Astrocyte (in vitro differentiated cells and primary cell): ENCODE results near the gene C1S. TPM values are rescaled to one million over a fixed set of nuclear protein-coding genes. Genes with fewer than 3 reads are reported as not detected.

Source experiments
- DNase-seq: peaks from one replicate; pipeline ENCODE4 v3.0.0-alpha.2; 2010; ENCODE audit warnings: low read depth
- FAIRE-seq: peaks from 2 replicates; lab custom pipeline; 2011; peaks lifted over from hg19 to GRCh38; lab: Jason Lieb, UNC
- H2AFZ ChIP-seq: 2 replicates; pipeline ENCODE4 v1.6.0; 2012; ENCODE audit warnings: low read depth, low read length, inconsistent platforms
- H3K27ac ChIP-seq: 2 replicates; pipeline ENCODE4 v1.5.1; 2011; ENCODE audit warnings: low read depth, low read length, inconsistent platforms
- H3K27me3 ChIP-seq: 2 replicates; pipeline ENCODE4 v1.6.0; 2011; ENCODE audit warnings: low read length, inconsistent platforms; ENCODE audit not compliant: insufficient read depth
- H3K36me3 ChIP-seq: 2 replicates; pipeline ENCODE4 v1.5.1; 2011; ENCODE audit warnings: low read length, inconsistent platforms; ENCODE audit not compliant: insufficient read depth
- H3K4me1 ChIP-seq: 2 replicates; pipeline ENCODE4 v1.5.1; 2011; ENCODE audit warnings: low read length, inconsistent platforms; ENCODE audit not compliant: insufficient read depth
- H3K4me2 ChIP-seq: 2 replicates; pipeline ENCODE4 v1.6.0; 2012; ENCODE audit warnings: low read length, inconsistent platforms
- H3K4me3 ChIP-seq: 2 replicates; pipeline ENCODE4 v1.5.1; 2011; ENCODE audit warnings: low read depth, mild to moderate bottlenecking, low read length, inconsistent platforms; ENCODE audit not compliant: insufficient read depth
- H3K79me2 ChIP-seq: 2 replicates; pipeline ENCODE4 v1.6.0; 2012; ENCODE audit warnings: mild to moderate bottlenecking, low read length, inconsistent platforms; ENCODE audit not compliant: insufficient read depth
- H3K9ac ChIP-seq: 2 replicates; pipeline ENCODE4 v1.6.0; 2012; ENCODE audit warnings: mild to moderate bottlenecking, low read length, inconsistent platforms
- H3K9me3 ChIP-seq: 2 replicates; pipeline ENCODE4 v1.5.1; 2012; ENCODE audit warnings: low read depth, mild to moderate bottlenecking, low read length, inconsistent platforms; ENCODE audit not compliant: insufficient read depth
- H4K20me1 ChIP-seq: 2 replicates; pipeline ENCODE4 v1.6.0; 2012; ENCODE audit warnings: low read length, inconsistent platforms; ENCODE audit not compliant: insufficient read depth
- H3K27ac Mint-ChIP-seq: one replicate; pipeline ENCODE4 v1.8.0; 2021; ENCODE audit warnings: mild to moderate bottlenecking, mixed read lengths; ENCODE audit not compliant: unreplicated experiment
- H3K27me3 Mint-ChIP-seq: one replicate; pipeline ENCODE4 v1.8.0; 2021; ENCODE audit warnings: low read depth, mixed read lengths; ENCODE audit not compliant: unreplicated experiment
- H3K36me3 Mint-ChIP-seq: one replicate; pipeline ENCODE4 v1.8.0; 2021; ENCODE audit warnings: low read depth, mixed read lengths; ENCODE audit not compliant: unreplicated experiment
- H3K4me1 Mint-ChIP-seq: one replicate; pipeline ENCODE4 v1.8.0; 2021; ENCODE audit warnings: low read depth, mixed read lengths; ENCODE audit not compliant: unreplicated experiment
- H3K4me3 Mint-ChIP-seq: one replicate; pipeline ENCODE4 v1.8.0; 2021; ENCODE audit warnings: mild to moderate bottlenecking, moderate library complexity, mixed read lengths; ENCODE audit not compliant: unreplicated experiment
- H3K9me3 Mint-ChIP-seq: one replicate; pipeline ENCODE4 v1.8.0; 2021; ENCODE audit warnings: mild to moderate bottlenecking, mixed read lengths; ENCODE audit not compliant: unreplicated experiment
- CTCF ChIP-seq: IDR thresholded peaks from 2 replicates; pipeline ENCODE4 v1.5.1; 2011; ENCODE audit warnings: low read depth, mild to moderate bottlenecking, inconsistent platforms, low read length, moderate library complexity; ENCODE audit not compliant: insufficient read depth
- EZH2 ChIP-seq: IDR thresholded peaks from 2 replicates; pipeline ENCODE4 v1.6.1; 2012; ENCODE audit warnings: mild to moderate bottlenecking, low read length, inconsistent platforms; ENCODE audit not compliant: insufficient read depth
- total RNA-seq: library from RNA; stranded (reverse); gene quantifications from 2 replicates; pipeline ENCODE4 v1.2.1, GENCODE V29; 2021

C1S gene
- total RNA-seq, 1 donor from 2014 or later = 5.2 TPM

- Histone ChIP-seq H3K27ac (no peak overlapping the region), H3K27me3 (no peaks in the 10 kb centered on the region), H4K20me1 (peaks cover 7% of the 10 kb centered on the region), H3K4me3 (peak overlapping the region; percentile 90), H3K36me3 (peaks cover 3% of the 10 kb centered on the region), H3K4me2 (peak overlapping the region; percentile 96), H3K4me1 (no peaks in the 10 kb centered on the region), H3K9ac (peak overlapping the region; percentile 82), H3K79me2 (peaks cover 3% of the 10 kb centered on the region), H2AFZ (no peak overlapping the region), H3K9me3 (no peaks in the 10 kb centered on the region)
- no peaks in the 10 kb centered on the region for H3K27me3 Mint-ChIP-seq
- peaks cover 3% of the 10 kb centered on the region for H3K4me1 Mint-ChIP-seq
- no peaks in the 10 kb centered on the region for H3K9me3 Mint-ChIP-seq
- DNase-seq (no peak), FAIRE-seq (no peak)
- no peak overlapping the region for H3K27ac Mint-ChIP-seq
- TF ChIP-seq CTCF (no peak), EZH2 (no peak)
- H3K36me3 Mint-ChIP-seq = peaks cover 2% of the 10 kb centered on the region
- H3K4me3 Mint-ChIP-seq = peak overlapping the region; percentile 93
Measured at GRCh38 chr12:7016958-7017571, 43.5 kb upstream of the C1S start.

- H3K4me1 Mint-ChIP-seq = peaks cover 3% of the 10 kb centered on the region
- peak overlapping the region; percentile 93 for H3K4me3 Mint-ChIP-seq
- TF ChIP-seq EZH2 (no peak), CTCF (no peak)
- no peaks in the 10 kb centered on the region for H3K9me3 Mint-ChIP-seq
- peaks cover 2% of the 10 kb centered on the region for H3K36me3 ChIP-seq
- H3K27me3 ChIP-seq = no peaks in the 10 kb centered on the region
- H4K20me1 ChIP-seq = peaks cover 7% of the 10 kb centered on the region
- peaks cover 3% of the 10 kb centered on the region for H3K79me2 ChIP-seq
- H3K4me3 ChIP-seq = peak overlapping the region; percentile 90
- H3K27me3 Mint-ChIP-seq = no peaks in the 10 kb centered on the region
- H3K27ac ChIP-seq = peak overlapping the region; percentile 60
- FAIRE-seq (no peak), DNase-seq (no peak)
- peak overlapping the region; percentile 97 for H2AFZ ChIP-seq
- H3K27ac Mint-ChIP-seq = peak overlapping the region; percentile 63
- peak overlapping the region; percentile 82 for H3K9ac ChIP-seq
- H3K36me3 Mint-ChIP-seq = peaks cover 2% of the 10 kb centered on the region
- peak overlapping the region; percentile 96 for H3K4me2 ChIP-seq
- no peaks in the 10 kb centered on the region for H3K9me3 ChIP-seq
- H3K4me1 ChIP-seq = no peaks in the 10 kb centered on the region
Measured at GRCh38 chr12:7017870-7018349, 42.6 kb upstream of the C1S start.

GRCh38 chr12:7018350-7019042 lies 42.0 kb upstream of the C1S start, which contains the start of gene LPCAT3:
Gene LPCAT3, minus strand, starts transcription at chr12:7018476. Its CDS starts 52 bp downstream, at chr12:7018424.
- H3K27ac Mint-ChIP-seq = peak within 1 kb of the TSS; percentile 87
- H3K36me3 Mint-ChIP-seq = no peaks in the 10 kb centered on the region
- TF ChIP-seq EZH2 (no peak), CTCF (peak; percentile 68)
- H3K27me3 Mint-ChIP-seq = no peaks in the 10 kb centered on the region
- H3K4me1 Mint-ChIP-seq = peaks cover 3% of the 10 kb centered on the region
- peak; percentile 52 for FAIRE-seq
- peak within 1 kb of the TSS; percentile 96 for H3K4me2 ChIP-seq
- peak within 1 kb of the TSS; percentile 93 for H3K4me3 Mint-ChIP-seq
- no peaks in the 10 kb centered on the region for H3K4me1 ChIP-seq
- peaks cover 3% of the 10 kb centered on the region for H3K79me2 ChIP-seq
- no peaks in the 10 kb centered on the region for H3K9me3 Mint-ChIP-seq
- H3K9me3 ChIP-seq = no peaks in the 10 kb centered on the region
- H2AFZ ChIP-seq = peak within 1 kb of the TSS; percentile 97
- H3K36me3 ChIP-seq = no peaks in the 10 kb centered on the region
- peak within 1 kb of the TSS; percentile 82 for H3K9ac ChIP-seq
- peak; percentile 79 for DNase-seq
- H3K4me3 ChIP-seq = peak within 1 kb of the TSS; percentile 90
- H3K27ac ChIP-seq = peak within 1 kb of the TSS; percentile 60
- H4K20me1 ChIP-seq = peaks cover 3% of the 10 kb centered on the region
- H3K27me3 ChIP-seq = no peaks in the 10 kb centered on the region
